ENCODE data around the gene RGS3. TPM values are rescaled to one million over a fixed set of nuclear protein-coding genes. Genes with fewer than 3 reads are reported as not detected.

Gene RGS3
- total and polyA plus RNA-seq, 7 experiments from 2014 or later, result 4.9 to 43.4 (median 11.6) TPM

DNA sequence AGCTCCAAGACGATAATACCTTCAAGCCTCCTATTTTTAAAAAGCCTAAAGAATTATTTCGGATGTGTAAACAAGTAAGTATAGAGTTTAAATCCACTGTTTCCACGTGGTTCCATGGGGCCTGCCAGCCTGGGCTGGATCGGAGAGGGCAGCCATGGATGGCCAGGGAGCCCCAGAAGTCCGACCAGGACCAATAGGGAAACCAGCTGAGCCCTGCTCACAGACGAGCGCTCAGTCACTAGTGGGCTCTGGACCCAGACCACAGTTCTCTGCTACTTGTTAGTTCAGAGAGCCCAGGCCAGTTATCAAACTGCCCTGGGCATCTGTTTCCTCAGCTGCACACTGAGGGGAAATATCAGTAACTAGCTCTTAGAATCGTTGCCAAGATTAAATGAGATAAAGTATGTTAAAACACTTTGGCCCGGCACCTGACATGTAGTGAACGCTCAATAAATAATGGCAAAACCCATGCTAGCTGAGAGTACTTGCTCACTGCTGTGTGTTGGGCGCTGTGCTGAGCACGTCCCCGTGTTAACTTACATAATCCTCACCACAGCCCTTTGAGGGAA is 124.8 kb downstream of the RGS3 start:
- peak overlapping the region in 2 of 10 donors; percentile 34 to 35 for H3K4me3 Mint-ChIP-seq
- CTCF ChIA-PET, result interaction anchor here (0.7 to 6.0 kb wide), 10 partner anchors 9 to 313 kb away, joined by 3 to 80 read pairs (median 8); partner anchors contain the start of genes ALAD, CDC26 and PRPF4
- no peaks in the 10 kb centered on the region for H3K9me3 Mint-ChIP-seq

GRCh38 chr9:113588936-113589335 is 125.4 kb downstream of the RGS3 start:
- intact Hi-C loops (cut with micrococcal nuclease), result loop anchor here in 1 of 2 donors (1.0 kb wide), 1 partner anchor 10 kb away; no protein-coding TSS in a partner anchor
- no peaks in the 10 kb centered on the region for H3K27me3 Mint-ChIP-seq
- Histone ChIP-seq H3K36me3 (ENCODE audit: control insufficient read depth in 2 of 3, insufficient read depth in 3 of 3, low read length in 3 of 3) (peaks cover 0 to 35% (median 0%) of the 10 kb centered on the region in 3 experiments), H3K27me3 (ENCODE audit: control insufficient read depth in 2 of 2, insufficient read depth in 2 of 2, low read length in 2 of 2) (no peaks in the 10 kb centered on the region), H3K27ac (ENCODE audit: low read depth, low read length) (no peak overlapping the region), H3K4me1 (ENCODE audit: control insufficient read depth in 2 of 2, insufficient read depth in 2 of 2, low read length in 2 of 2) (peaks cover 5 to 8% of the 10 kb centered on the region in 2 donors), H3K9me3 (ENCODE audit: control insufficient read depth in 2 of 3, low read length in 3 of 3) (no peaks in the 10 kb centered on the region), H3K4me3 (ENCODE audit: low read length) (no peak overlapping the region)
- ChIA-PET POLR2A (interaction anchor here (0.7 to 2.5 kb wide), 3 partner anchors 10 to 72 kb away, joined by 3 to 8 read pairs (median 3); no protein-coding TSS in a partner anchor), CTCF (interaction anchor here (0.7 to 6.0 kb wide), 9 partner anchors 10 to 314 kb away, joined by 3 to 80 read pairs (median 9); partner anchors contain the start of genes ALAD, CDC26 and PRPF4)
- H3K27ac Mint-ChIP-seq, result peak overlapping the region in 8 of 9 donors; percentile 18 to 86 (median 57)
- H3K9me3 Mint-ChIP-seq, result no peaks in the 10 kb centered on the region
- H3K4me3 Mint-ChIP-seq, result peak overlapping the region in 3 of 10 donors; percentile 35 to 59 (median 45)
- DNase-seq (no peak), ATAC-seq (no peak)
- H3K4me1 Mint-ChIP-seq, result peaks cover 26 to 69% (median 39%) of the 10 kb centered on the region in 7 donors
- H3K36me3 Mint-ChIP-seq, result peaks cover 0 to 12% (median 11%) of the 10 kb centered on the region in 5 donors

More for the DNA sequence above, 124.8 kb downstream of the RGS3 start:
- Histone ChIP-seq H3K27me3 (ENCODE audit: control insufficient read depth in 2 of 2, insufficient read depth in 2 of 2, low read length in 2 of 2) (no peaks in the 10 kb centered on the region), H3K9me3 (ENCODE audit: control insufficient read depth in 2 of 3, low read length in 3 of 3) (no peaks in the 10 kb centered on the region), H3K27ac (ENCODE audit: low read depth, low read length) (no peak overlapping the region), H3K4me1 (ENCODE audit: control insufficient read depth in 2 of 2, insufficient read depth in 2 of 2, low read length in 2 of 2) (peaks cover 5 to 8% of the 10 kb centered on the region in 2 donors), H3K36me3 (ENCODE audit: control insufficient read depth in 2 of 3, insufficient read depth in 3 of 3, low read length in 3 of 3) (peaks cover 0 to 42% (median 0%) of the 10 kb centered on the region in 3 experiments), H3K4me3 (ENCODE audit: low read length) (no peak overlapping the region)
- Mint-ChIP-seq H3K36me3 (peaks cover 0 to 16% (median 12%) of the 10 kb centered on the region in 5 donors), H3K27ac (peak overlapping the region in 8 of 9 donors; percentile 18 to 86 (median 57)), H3K4me1 (peaks cover 26 to 67% (median 40%) of the 10 kb centered on the region in 7 donors), H3K27me3 (no peaks in the 10 kb centered on the region)
- ATAC-seq (no peak), DNase-seq (no peak)
- intact Hi-C loops (cut with micrococcal nuclease), result no loop called here
- POLR2A ChIA-PET, result interaction anchor here (0.6 to 2.5 kb wide), 3 partner anchors 9 to 748 kb away, joined by 3 to 8 read pairs (median 4); no protein-coding TSS in a partner anchor

- Mint-ChIP-seq H3K4me1 (peaks cover 26 to 66% (median 39%) of the 10 kb centered on the region in 7 donors), H3K36me3 (peaks cover 0 to 12% (median 11%) of the 10 kb centered on the region in 5 donors), H3K27ac (peak overlapping the region in 8 of 9 donors; percentile 18 to 83 (median 68)), H3K27me3 (no peaks in the 10 kb centered on the region), H3K9me3 (no peaks in the 10 kb centered on the region), H3K4me3 (peak overlapping the region in 4 of 10 donors; percentile 39 to 59 (median 42))
- Histone ChIP-seq H3K27ac (ENCODE audit: low read depth, low read length) (no peak overlapping the region), H3K9me3 (ENCODE audit: control insufficient read depth in 2 of 3, low read length in 3 of 3) (no peaks in the 10 kb centered on the region), H3K27me3 (ENCODE audit: control insufficient read depth in 2 of 2, insufficient read depth in 2 of 2, low read length in 2 of 2) (no peaks in the 10 kb centered on the region), H3K4me3 (ENCODE audit: low read length) (no peak overlapping the region), H3K36me3 (ENCODE audit: control insufficient read depth in 2 of 3, insufficient read depth in 3 of 3, low read length in 3 of 3) (peaks cover 0 to 34% (median 0%) of the 10 kb centered on the region in 3 experiments), H3K4me1 (ENCODE audit: control insufficient read depth in 2 of 2, insufficient read depth in 2 of 2, low read length in 2 of 2) (peaks cover 5 to 8% of the 10 kb centered on the region in 2 donors)
- intact Hi-C loops (cut with micrococcal nuclease), result loop anchor here in 1 of 2 donors (1.0 kb wide), 1 partner anchor 10 kb away; no protein-coding TSS in a partner anchor
- ChIA-PET POLR2A (interaction anchor here (1.3 to 2.5 kb wide), 2 partner anchors 10 to 72 kb away, joined by 3 to 8 read pairs; no protein-coding TSS in a partner anchor), CTCF (interaction anchor here (0.9 to 6.0 kb wide), 13 partner anchors 8 to 188 kb away, joined by 3 to 80 read pairs (median 6); partner anchors contain the start of genes ALAD, C9orf43 and POLE3)
- DNase-seq (no peak), ATAC-seq (peak; percentile 58)
Measured at GRCh38 chr9:113589407-113589806, 125.9 kb downstream of the RGS3 start.

- Mint-ChIP-seq H3K27me3 (no peaks in the 10 kb centered on the region), H3K4me3 (peak overlapping the region in 7 of 10 donors; percentile 31 to 59 (median 40)), H3K4me1 (peaks cover 26 to 61% (median 34%) of the 10 kb centered on the region in 7 donors), H3K27ac (peak overlapping the region in 7 of 9 donors; percentile 18 to 83 (median 76)), H3K9me3 (no peaks in the 10 kb centered on the region), H3K36me3 (peaks cover 0 to 12% (median 8%) of the 10 kb centered on the region in 5 donors)
- Histone ChIP-seq H3K4me3 (ENCODE audit: low read length) (no peak overlapping the region), H3K27me3 (ENCODE audit: control insufficient read depth in 2 of 2, insufficient read depth in 2 of 2, low read length in 2 of 2) (no peaks in the 10 kb centered on the region), H3K36me3 (ENCODE audit: control insufficient read depth in 2 of 3, insufficient read depth in 3 of 3, low read length in 3 of 3) (peaks cover 0 to 34% (median 0%) of the 10 kb centered on the region in 3 experiments), H3K27ac (ENCODE audit: low read depth, low read length) (no peak overlapping the region), H3K9me3 (ENCODE audit: control insufficient read depth in 2 of 3, low read length in 3 of 3) (no peaks in the 10 kb centered on the region), H3K4me1 (ENCODE audit: control insufficient read depth in 2 of 2, insufficient read depth in 2 of 2, low read length in 2 of 2) (peaks cover 5 to 8% of the 10 kb centered on the region in 2 donors)
- no peak for ATAC-seq
- POLR2A ChIA-PET, result interaction anchor here (0.7 to 2.5 kb wide), 3 partner anchors 11 to 144 kb away, joined by 3 to 8 read pairs (median 3); no protein-coding TSS in a partner anchor
- CTCF ChIA-PET, result interaction anchor here (0.6 to 6.0 kb wide), 15 partner anchors 8 to 208 kb away, joined by 3 to 80 read pairs (median 4); partner anchors contain the start of genes ALAD, C9orf43 and POLE3
- intact Hi-C loops (cut with micrococcal nuclease), result loop anchor here (1.0 to 2.0 kb wide), 8 partner anchors 11 to 316 kb away; partner anchors contain the start of genes C9orf43 (in 2 of the 2), POLE3 (in 2 of the 2), ALAD (in 1 of the 2) and CDC26 (in 1 of the 2)
- DNase-seq, result peak in 5 of 9 donors; percentile 19 to 43 (median 34)
Measured at GRCh38 chr9:113589890-113590289, 126.4 kb downstream of the RGS3 start.

GRCh38 chr9:113590389-113590788 is 126.9 kb downstream of the RGS3 start:
- Histone ChIP-seq H3K4me1 (ENCODE audit: control insufficient read depth in 2 of 2, insufficient read depth in 2 of 2, low read length in 2 of 2) (peaks cover 5 to 8% of the 10 kb centered on the region in 2 donors), H3K4me3 (ENCODE audit: low read length) (no peak overlapping the region), H3K27me3 (ENCODE audit: control insufficient read depth in 2 of 2, insufficient read depth in 2 of 2, low read length in 2 of 2) (no peaks in the 10 kb centered on the region), H3K36me3 (ENCODE audit: control insufficient read depth in 2 of 3, insufficient read depth in 3 of 3, low read length in 3 of 3) (peaks cover 0 to 34% (median 0%) of the 10 kb centered on the region in 3 experiments), H3K9me3 (ENCODE audit: control insufficient read depth in 2 of 3, low read length in 3 of 3) (no peaks in the 10 kb centered on the region), H3K27ac (ENCODE audit: low read depth, low read length) (no peak overlapping the region)
- H3K27ac Mint-ChIP-seq, result peak overlapping the region in 2 of 9 donors; percentile 27 to 80
- peak overlapping the region in 1 of 10 donors; percentile 31 for H3K4me3 Mint-ChIP-seq
- peaks cover 0 to 12% (median 5%) of the 10 kb centered on the region in 5 donors for H3K36me3 Mint-ChIP-seq
- ChIA-PET POLR2A (interaction anchor here (0.7 to 2.5 kb wide), 2 partner anchors 11 to 144 kb away, joined by 3 to 8 read pairs; no protein-coding TSS in a partner anchor), CTCF (interaction anchor here (0.6 to 6.0 kb wide), 14 partner anchors 9 to 209 kb away, joined by 3 to 80 read pairs (median 4); partner anchors contain the start of genes ALAD, C9orf43 and POLE3)
- intact Hi-C loops (cut with micrococcal nuclease), result loop anchor here (1.0 to 2.0 kb wide), 8 partner anchors 11 to 316 kb away; partner anchors contain the start of genes C9orf43 (in 2 of the 2), POLE3 (in 2 of the 2), ALAD (in 1 of the 2) and CDC26 (in 1 of the 2)
- H3K9me3 Mint-ChIP-seq, result no peaks in the 10 kb centered on the region
- DNase-seq (no peak), ATAC-seq (no peak)
- H3K27me3 Mint-ChIP-seq, result no peaks in the 10 kb centered on the region
- peaks cover 26 to 56% (median 29%) of the 10 kb centered on the region in 7 donors for H3K4me1 Mint-ChIP-seq
